MCF 10A (cell line): ENCODE data around the gene ENDOG. TPM values are rescaled to one million over a fixed set of nuclear protein-coding genes. Genes with fewer than 3 reads are reported as not detected.

Experiments
- BruUV-seq: library from RNA; stranded (reverse); fragments of 400-500 nt; replicated peaks from 2 replicates; lab custom pipeline; 2021; lab: Mats Ljungman, UMichigan
- CTCF ChIA-PET: fragments of 300-600 bp; sonication (Branson Sonifier 250); formaldehyde crosslinking; extraction: SDS; loops from one replicate; lab custom pipeline; 2021; ENCODE audit warnings: antibody characterized with exemption, inconsistent platforms; lab: Yijun Ruan, JAX
- POLR2A ChIA-PET: fragments of 300-600, 350-650 bp; sonication (Branson Sonifier 250); formaldehyde crosslinking; extraction: SDS; loops from one replicate; lab custom pipeline; 2020; ENCODE audit warnings: antibody characterized with exemption, inconsistent platforms; lab: Yijun Ruan, JAX
- DNase-seq: peaks from one replicate; pipeline ENCODE4 v3.0.0-alpha.2; 2018; ENCODE audit not compliant: unreplicated experiment
- H3K27ac Mint-ChIP-seq: one replicate; pipeline ENCODE4 v1.8.0; 2022; ENCODE audit warnings: mild to moderate bottlenecking, low read depth, mixed read lengths; ENCODE audit not compliant: unreplicated experiment
- H3K27me3 Mint-ChIP-seq: one replicate; pipeline ENCODE4 v1.8.0; 2022; ENCODE audit warnings: mixed read lengths; ENCODE audit not compliant: insufficient read depth, unreplicated experiment
- H3K36me3 Mint-ChIP-seq: one replicate; pipeline ENCODE4 v1.8.0; 2022; ENCODE audit warnings: mild to moderate bottlenecking, moderate library complexity, mixed read lengths; ENCODE audit not compliant: insufficient read depth, unreplicated experiment
- H3K4me1 Mint-ChIP-seq: one replicate; pipeline ENCODE4 v1.8.0; 2022; ENCODE audit warnings: mixed read lengths; ENCODE audit not compliant: insufficient read depth, unreplicated experiment
- H3K4me3 Mint-ChIP-seq: one replicate; pipeline ENCODE4 v1.8.0; 2022; ENCODE audit warnings: mild to moderate bottlenecking, moderate library complexity, mixed read lengths; ENCODE audit not compliant: unreplicated experiment
- H3K9me3 Mint-ChIP-seq: one replicate; pipeline ENCODE4 v1.8.0; 2022; ENCODE audit warnings: mixed read lengths; ENCODE audit not compliant: unreplicated experiment
- intact Hi-C: fragments of 100-400 bp; cut with micrococcal nuclease; formaldehyde crosslinking; loops from 2 replicates; pipeline ENCODE4 v1.14.1; 2022
- total RNA-seq: library from RNA; stranded (reverse); gene quantifications from 2 replicates; pipeline ENCODE4 v1.2.3, GENCODE V29; 2022
- TF ChIP-seq, protein P1 (sequence below): fragments of 200-600 bp; IDR thresholded peaks from one replicate; pipeline ENCODE4 v1.8.0; 2022; ENCODE audit warnings: antibody characterized with exemption, mild to moderate bottlenecking; ENCODE audit not compliant: unreplicated experiment

ENDOG gene
- total RNA-seq, 1 experiment from 2014 or later: 22.0 TPM

DNA sequence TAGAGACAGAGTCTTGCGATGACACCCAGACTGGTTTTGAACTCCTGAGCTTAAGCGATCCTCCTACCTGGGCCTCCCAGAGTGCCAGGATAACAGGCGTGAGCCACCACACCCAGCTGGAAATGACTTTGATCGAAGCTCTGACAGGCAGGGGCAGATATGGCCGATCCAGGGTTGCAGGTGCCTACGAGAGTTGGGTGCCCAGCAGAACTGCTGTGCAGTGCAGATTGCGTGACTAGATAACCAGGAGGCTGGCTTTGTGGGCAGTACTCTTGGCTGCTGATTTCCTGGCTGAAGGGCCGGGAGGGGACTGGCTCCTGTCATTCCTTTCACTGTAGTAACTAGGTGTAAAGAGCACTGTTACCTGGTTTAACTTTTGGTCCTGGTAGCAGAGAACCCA, 19.4 kb upstream of the ENDOG start:
- TF ChIP-seq, protein P1, sequence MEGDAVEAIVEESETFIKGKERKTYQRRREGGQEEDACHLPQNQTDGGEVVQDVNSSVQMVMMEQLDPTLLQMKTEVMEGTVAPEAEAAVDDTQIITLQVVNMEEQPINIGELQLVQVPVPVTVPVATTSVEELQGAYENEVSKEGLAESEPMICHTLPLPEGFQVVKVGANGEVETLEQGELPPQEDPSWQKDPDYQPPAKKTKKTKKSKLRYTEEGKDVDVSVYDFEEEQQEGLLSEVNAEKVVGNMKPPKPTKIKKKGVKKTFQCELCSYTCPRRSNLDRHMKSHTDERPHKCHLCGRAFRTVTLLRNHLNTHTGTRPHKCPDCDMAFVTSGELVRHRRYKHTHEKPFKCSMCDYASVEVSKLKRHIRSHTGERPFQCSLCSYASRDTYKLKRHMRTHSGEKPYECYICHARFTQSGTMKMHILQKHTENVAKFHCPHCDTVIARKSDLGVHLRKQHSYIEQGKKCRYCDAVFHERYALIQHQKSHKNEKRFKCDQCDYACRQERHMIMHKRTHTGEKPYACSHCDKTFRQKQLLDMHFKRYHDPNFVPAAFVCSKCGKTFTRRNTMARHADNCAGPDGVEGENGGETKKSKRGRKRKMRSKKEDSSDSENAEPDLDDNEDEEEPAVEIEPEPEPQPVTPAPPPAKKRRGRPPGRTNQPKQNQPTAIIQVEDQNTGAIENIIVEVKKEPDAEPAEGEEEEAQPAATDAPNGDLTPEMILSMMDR: no peak
- no peak overlapping the region for H3K4me3 Mint-ChIP-seq
- ChIA-PET POLR2A (interaction anchor here (1.1 to 1.2 kb wide), 2 partner anchors 11 to 22 kb away, joined by 4 read pairs; no protein-coding TSS in a partner anchor), CTCF (interaction anchor here (0.7 to 1.3 kb wide), 3 partner anchors 19 to 129 kb away, joined by 3 to 4 read pairs (median 4); partner anchors contain the start of gene ENDOG)
- no TSS peak for BruUV-seq
- peaks cover 84% of the 10 kb centered on the region for H3K36me3 Mint-ChIP-seq
- H3K27ac Mint-ChIP-seq: no peak overlapping the region
- intact Hi-C loops: no loop called here
- no peaks in the 10 kb centered on the region for H3K27me3 Mint-ChIP-seq
- no peaks in the 10 kb centered on the region for H3K4me1 Mint-ChIP-seq
- DNase-seq: no peak
- H3K9me3 Mint-ChIP-seq: no peaks in the 10 kb centered on the region

- intact Hi-C loops: no loop called here
- ChIA-PET CTCF (interaction anchor here (0.6 to 1.3 kb wide), 3 partner anchors 9 to 66 kb away, joined by 3 to 4 read pairs (median 4); partner anchors contain the start of gene ENDOG), POLR2A (interaction anchor here (0.6 to 1.1 kb wide), 2 partner anchors 12 to 183 kb away, joined by 4 read pairs; no protein-coding TSS in a partner anchor)
- peaks cover 88% of the 10 kb centered on the region for H3K36me3 Mint-ChIP-seq
- no TSS peak for BruUV-seq
- H3K27ac Mint-ChIP-seq: no peak overlapping the region
- no peaks in the 10 kb centered on the region for H3K9me3 Mint-ChIP-seq
- TF ChIP-seq, protein P1: no peak
- no peaks in the 10 kb centered on the region for H3K27me3 Mint-ChIP-seq
- DNase-seq: no peak
- H3K4me1 Mint-ChIP-seq: no peaks in the 10 kb centered on the region
- no peak overlapping the region for H3K4me3 Mint-ChIP-seq
Observed at GRCh38 chr9:128800061-128800460, 18.2 kb upstream of the ENDOG start.

- intact Hi-C loops: no loop called here
- no TSS peak for BruUV-seq
- ChIA-PET POLR2A (no interaction called here), CTCF (interaction anchor here (0.7 kb wide), 1 partner anchor 90 kb away, joined by 3 read pairs; no protein-coding TSS in a partner anchor)
- no peak for DNase-seq
- Mint-ChIP-seq H3K27me3 (no peaks in the 10 kb centered on the region), H3K4me3 (no peak overlapping the region), H3K27ac (no peak overlapping the region), H3K9me3 (no peaks in the 10 kb centered on the region), H3K4me1 (no peaks in the 10 kb centered on the region), H3K36me3 (peaks cover 75% of the 10 kb centered on the region)
- TF ChIP-seq, protein P1: no peak
Observed at GRCh38 chr9:128802482-128802881, 15.8 kb upstream of the ENDOG start.

DNA sequence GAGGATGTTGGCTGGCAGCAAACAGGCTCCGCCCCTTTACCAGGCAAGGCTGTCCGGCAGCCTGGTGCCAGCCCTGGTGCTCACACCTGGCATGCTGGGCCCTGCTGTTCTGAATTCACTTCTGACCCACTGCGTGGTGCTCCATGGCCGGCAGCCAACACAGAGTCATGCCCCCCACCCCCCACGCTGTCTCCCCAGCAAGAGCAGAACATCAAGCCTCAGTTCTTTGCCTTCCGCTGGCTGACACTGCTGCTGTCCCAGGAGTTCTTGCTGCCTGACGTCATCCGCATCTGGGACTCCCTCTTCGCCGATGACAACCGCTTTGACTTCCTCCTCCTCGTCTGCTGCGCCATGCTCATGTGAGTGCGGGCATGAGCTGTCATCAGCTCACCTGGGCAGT, 12.6 kb upstream of the ENDOG start:
- intact Hi-C loops: no loop called here
- TF ChIP-seq, protein P1: no peak
- ChIA-PET CTCF (no interaction called here), POLR2A (interaction anchor here (1.9 kb wide), 1 partner anchor 13 kb away, joined by 4 read pairs; the partner anchor contains the start of gene ENDOG)
- DNase-seq: no peak
- no peaks in the 10 kb centered on the region for H3K9me3 Mint-ChIP-seq
- BruUV-seq: no TSS peak
- H3K36me3 Mint-ChIP-seq: peaks cover 49% of the 10 kb centered on the region
- H3K27ac Mint-ChIP-seq: no peak overlapping the region
- no peak overlapping the region for H3K4me3 Mint-ChIP-seq
- no peaks in the 10 kb centered on the region for H3K27me3 Mint-ChIP-seq
- H3K4me1 Mint-ChIP-seq: no peaks in the 10 kb centered on the region
